LNCAP (cell line): ENCODE data around the gene ULBP2.

ENCODE experiments used
- CTCF ChIP-seq: fragments of 450-650 bp; IDR thresholded peaks from 2 replicates; pipeline ENCODE4 v1.5.1; 2017; ENCODE audit warnings: mild to moderate bottlenecking

Gene ULBP2

DNA sequence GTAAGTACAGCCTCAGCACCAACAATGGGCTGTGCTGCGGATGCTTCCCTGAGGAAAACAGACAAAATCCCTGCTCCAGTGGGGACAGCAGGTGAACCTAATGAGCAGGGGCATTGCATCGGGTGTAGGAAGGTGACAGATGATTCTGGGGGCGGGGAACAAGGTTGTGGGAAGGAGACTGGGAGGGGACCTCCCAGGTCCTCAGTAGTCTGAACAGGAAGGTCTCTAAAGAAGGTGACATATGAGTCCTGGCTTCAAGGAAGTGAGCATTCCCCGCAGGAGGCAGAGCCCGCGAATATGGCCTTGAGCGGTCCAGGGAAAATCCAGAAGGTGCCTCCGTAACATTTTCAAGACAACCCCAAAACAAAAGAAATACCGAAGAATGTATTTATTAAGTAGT is 41.3 kb downstream of the ULBP2 start:
- TF ChIP-seq CTCF = no peak

DNA sequence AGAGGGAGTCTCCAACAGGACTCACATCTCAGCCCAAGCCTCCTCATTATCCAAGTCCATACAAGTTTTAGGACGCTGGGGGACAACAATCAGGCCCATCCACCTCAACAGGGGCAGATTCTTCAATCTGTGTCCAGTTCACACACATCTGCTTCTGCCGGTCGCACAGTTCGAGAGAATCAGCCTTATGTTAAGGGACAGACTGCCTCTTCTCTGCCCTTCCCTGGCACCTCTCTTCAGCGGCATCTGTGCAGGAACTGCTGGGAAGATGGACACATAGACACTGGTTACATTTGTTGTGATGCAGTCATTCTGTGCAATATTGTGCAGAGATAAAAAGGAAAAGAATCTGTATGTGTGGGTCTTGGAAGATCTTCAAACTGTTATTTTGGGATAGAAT is 43.0 kb downstream of the ULBP2 start:
- no peak for TF ChIP-seq CTCF

GRCh38 chr6:149985481-149985937 is 43.7 kb downstream of the ULBP2 start:
- TF ChIP-seq CTCF = no peak

DNA sequence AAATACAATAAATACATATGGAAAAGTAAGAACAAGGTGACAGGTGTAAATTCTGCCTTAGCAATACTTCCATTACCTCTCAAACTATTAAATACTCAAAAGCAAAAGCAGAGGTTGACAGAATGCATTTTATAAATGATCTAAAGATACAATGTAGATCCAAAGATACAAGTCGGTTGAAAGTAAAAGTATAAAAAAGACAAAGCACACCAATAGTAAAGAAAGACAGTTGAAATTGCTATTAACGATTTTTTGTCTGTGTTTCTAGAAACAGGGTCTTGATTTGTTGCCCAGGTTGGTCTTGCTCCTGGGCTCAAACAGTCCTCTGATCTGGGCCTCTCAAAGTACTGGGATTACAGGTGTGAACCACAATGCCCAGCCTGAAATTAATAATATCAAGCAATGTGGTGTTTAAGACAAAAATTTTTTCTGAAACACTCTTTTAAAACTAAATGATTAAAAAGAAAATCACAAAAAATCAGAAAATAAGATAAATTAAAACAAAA is 45.8 kb downstream of the ULBP2 start:
- no peak for TF ChIP-seq CTCF

GRCh38 chr6:149988550-149989346 is 46.9 kb downstream of the ULBP2 start:
- no peak for TF ChIP-seq CTCF

GRCh38 chr6:149990212-149990660 is 48.4 kb downstream of the ULBP2 start:
- no peak for TF ChIP-seq CTCF

- no peak for TF ChIP-seq CTCF
These were observed 49.1 kb downstream of the ULBP2 start for GRCh38 chr6:149990661-149991471.
